ENCODE measurements around the gene TENM3.

TENM3 gene

DNA sequence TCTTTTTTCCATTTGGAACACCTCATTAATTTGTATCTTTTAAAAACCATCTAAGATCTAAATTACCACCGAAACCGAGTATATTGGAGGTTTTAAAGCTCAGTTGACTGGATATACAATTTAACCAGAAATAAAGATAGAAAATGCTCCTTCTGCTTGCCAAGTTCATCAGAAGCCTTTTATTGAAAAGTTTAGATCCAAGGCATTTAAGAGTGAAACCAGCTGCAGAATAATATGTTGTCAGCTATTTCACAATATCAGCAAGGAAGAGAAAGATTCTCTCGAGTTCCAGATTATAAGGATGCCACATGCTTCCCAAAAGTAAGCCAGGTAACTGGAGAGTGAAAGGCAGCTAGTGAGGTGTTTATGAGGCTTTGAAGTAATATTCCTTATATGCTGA lies 456.6 kb downstream of the TENM3 start:
- Histone ChIP-seq H3K36me3 (ENCODE audit: insufficient read depth, low read length) (no peaks in the 10 kb centered on the region), H3K9ac (ENCODE audit: low read depth, low read length) (no peak overlapping the region), H3K9me3 (ENCODE audit: insufficient read depth, low read length, severe bottlenecking) (no peaks in the 10 kb centered on the region), H3K4me2 (ENCODE audit: insufficient read depth, low read length) (no peak overlapping the region), H2AFZ (ENCODE audit: low read depth, low read length) (no peak overlapping the region), H3K27me3 (ENCODE audit: insufficient read depth, low read length, poor library complexity) (no peaks in the 10 kb centered on the region), H3K4me3 (ENCODE audit: low read depth in 1 of 2, low read length in 2 of 2) (no peak overlapping the region), H4K20me1 (ENCODE audit: insufficient read depth, low read length) (no peaks in the 10 kb centered on the region), H3K27ac (ENCODE audit: low read length) (no peak overlapping the region), H3K79me2 (ENCODE audit: insufficient read depth, low read length) (no peaks in the 10 kb centered on the region), H3K4me1 (ENCODE audit: insufficient read depth, low read length) (no peaks in the 10 kb centered on the region)
- DNase-seq (no peak), ATAC-seq (ENCODE audit: insufficient read depth, low read depth) (no peak)
- TF ChIP-seq, protein P1, sequence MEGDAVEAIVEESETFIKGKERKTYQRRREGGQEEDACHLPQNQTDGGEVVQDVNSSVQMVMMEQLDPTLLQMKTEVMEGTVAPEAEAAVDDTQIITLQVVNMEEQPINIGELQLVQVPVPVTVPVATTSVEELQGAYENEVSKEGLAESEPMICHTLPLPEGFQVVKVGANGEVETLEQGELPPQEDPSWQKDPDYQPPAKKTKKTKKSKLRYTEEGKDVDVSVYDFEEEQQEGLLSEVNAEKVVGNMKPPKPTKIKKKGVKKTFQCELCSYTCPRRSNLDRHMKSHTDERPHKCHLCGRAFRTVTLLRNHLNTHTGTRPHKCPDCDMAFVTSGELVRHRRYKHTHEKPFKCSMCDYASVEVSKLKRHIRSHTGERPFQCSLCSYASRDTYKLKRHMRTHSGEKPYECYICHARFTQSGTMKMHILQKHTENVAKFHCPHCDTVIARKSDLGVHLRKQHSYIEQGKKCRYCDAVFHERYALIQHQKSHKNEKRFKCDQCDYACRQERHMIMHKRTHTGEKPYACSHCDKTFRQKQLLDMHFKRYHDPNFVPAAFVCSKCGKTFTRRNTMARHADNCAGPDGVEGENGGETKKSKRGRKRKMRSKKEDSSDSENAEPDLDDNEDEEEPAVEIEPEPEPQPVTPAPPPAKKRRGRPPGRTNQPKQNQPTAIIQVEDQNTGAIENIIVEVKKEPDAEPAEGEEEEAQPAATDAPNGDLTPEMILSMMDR (IDR thresholded peaks at IDR 0.05; ENCODE audit: borderline replicate concordance, extremely low read depth, low read length, poor library complexity, severe bottlenecking), result no peak
- no peak for TF ChIP-seq EZH2 (IDR thresholded peaks at IDR 0.05; ENCODE audit: borderline replicate concordance, low read depth, low read length, severe bottlenecking)

DNA sequence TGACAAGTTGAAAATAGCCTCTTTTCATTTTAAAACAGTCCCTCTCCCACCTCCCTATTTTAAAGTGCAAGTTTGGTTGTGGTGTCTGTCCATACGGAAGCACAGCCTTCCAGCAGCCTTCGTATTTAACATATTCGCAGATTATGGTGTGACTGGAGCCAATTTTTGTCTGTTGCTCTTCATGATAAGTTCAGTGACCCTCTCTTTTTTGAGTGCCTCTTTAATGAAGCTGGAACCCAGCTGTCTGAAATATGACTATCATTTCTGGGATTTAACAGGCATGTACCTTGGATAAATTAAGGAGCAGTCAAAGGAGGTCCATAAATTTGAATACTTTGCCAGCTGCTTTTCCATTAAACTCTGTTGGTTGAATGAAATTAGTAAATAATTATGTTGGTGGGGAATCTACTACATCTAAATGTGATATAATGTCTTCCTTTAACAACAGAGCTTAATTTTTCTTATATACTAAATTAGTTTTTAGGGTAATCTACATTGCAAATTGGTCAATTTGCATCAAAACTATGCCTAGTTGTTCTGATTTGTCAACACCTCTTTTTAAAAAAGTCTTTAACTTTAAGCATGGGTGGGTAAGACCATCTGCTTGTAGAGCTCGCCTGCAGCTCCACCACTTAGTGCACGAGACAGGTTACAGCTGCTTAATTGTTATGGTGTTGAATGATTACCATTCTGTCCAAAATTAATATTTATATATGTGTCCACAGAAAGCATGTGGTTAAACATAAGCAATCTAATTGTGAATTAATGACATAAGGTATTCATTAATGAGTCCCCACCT lies 457.4 kb downstream of the TENM3 start:
- Histone ChIP-seq H3K36me3 (ENCODE audit: insufficient read depth, low read length) (no peaks in the 10 kb centered on the region), H2AFZ (ENCODE audit: low read depth, low read length) (no peak overlapping the region), H3K4me1 (ENCODE audit: insufficient read depth, low read length) (no peaks in the 10 kb centered on the region), H3K9ac (ENCODE audit: low read depth, low read length) (no peak overlapping the region), H3K9me3 (ENCODE audit: insufficient read depth, low read length, severe bottlenecking) (no peaks in the 10 kb centered on the region), H3K27ac (ENCODE audit: low read length) (no peak overlapping the region), H3K27me3 (ENCODE audit: insufficient read depth, low read length, poor library complexity) (no peaks in the 10 kb centered on the region), H3K79me2 (ENCODE audit: insufficient read depth, low read length) (no peaks in the 10 kb centered on the region), H4K20me1 (ENCODE audit: insufficient read depth, low read length) (no peaks in the 10 kb centered on the region), H3K4me2 (ENCODE audit: insufficient read depth, low read length) (no peak overlapping the region), H3K4me3 (ENCODE audit: low read depth in 1 of 2, low read length in 2 of 2) (no peak overlapping the region)
- TF ChIP-seq, protein P1 (IDR thresholded peaks at IDR 0.05; ENCODE audit: borderline replicate concordance, extremely low read depth, low read length, poor library complexity, severe bottlenecking), result no peak
- no peak for TF ChIP-seq EZH2 (IDR thresholded peaks at IDR 0.05; ENCODE audit: borderline replicate concordance, low read depth, low read length, severe bottlenecking)
- DNase-seq (no peak), ATAC-seq (ENCODE audit: insufficient read depth, low read depth) (no peak)

DNA sequence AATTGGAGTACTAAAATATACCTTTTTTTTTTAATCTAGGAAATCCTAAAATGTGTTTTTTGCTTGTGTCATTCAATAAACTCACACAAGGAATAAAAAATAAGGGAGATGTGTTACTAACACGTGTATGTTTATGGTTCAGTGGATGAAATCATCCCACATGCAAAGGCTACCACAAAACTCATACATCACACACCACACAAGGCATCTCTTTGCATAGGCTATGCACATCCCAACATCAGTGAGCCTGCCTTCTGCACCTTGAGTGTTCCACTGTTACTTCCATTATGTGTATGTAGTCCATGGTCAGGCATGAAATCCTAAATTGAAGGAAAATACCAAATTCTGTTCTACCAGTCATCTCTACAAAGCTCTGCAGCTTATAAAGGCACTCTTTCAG lies 460.9 kb downstream of the TENM3 start:
- ATAC-seq (ENCODE audit: insufficient read depth, low read depth) (no peak), DNase-seq (no peak)
- H2AFZ ChIP-seq (ENCODE audit: low read depth, low read length), result no peak overlapping the region
- no peaks in the 10 kb centered on the region for H3K36me3 ChIP-seq (ENCODE audit: insufficient read depth, low read length)
- no peaks in the 10 kb centered on the region for H3K4me1 ChIP-seq (ENCODE audit: insufficient read depth, low read length)
- no peak overlapping the region for H3K27ac ChIP-seq (ENCODE audit: low read length)
- H3K9ac ChIP-seq (ENCODE audit: low read depth, low read length), result no peak overlapping the region
- no peak overlapping the region for H3K4me2 ChIP-seq (ENCODE audit: insufficient read depth, low read length)
- no peaks in the 10 kb centered on the region for H3K9me3 ChIP-seq (ENCODE audit: insufficient read depth, low read length, severe bottlenecking)
- H3K4me3 ChIP-seq (ENCODE audit: low read depth in 1 of 2, low read length in 2 of 2), result no peak overlapping the region
- no peaks in the 10 kb centered on the region for H3K79me2 ChIP-seq (ENCODE audit: insufficient read depth, low read length)
- H4K20me1 ChIP-seq (ENCODE audit: insufficient read depth, low read length), result no peaks in the 10 kb centered on the region
- H3K27me3 ChIP-seq (ENCODE audit: insufficient read depth, low read length, poor library complexity), result no peaks in the 10 kb centered on the region
- TF ChIP-seq, protein P1 (IDR thresholded peaks at IDR 0.05; ENCODE audit: borderline replicate concordance, extremely low read depth, low read length, poor library complexity, severe bottlenecking), result no peak
- no peak for TF ChIP-seq EZH2 (IDR thresholded peaks at IDR 0.05; ENCODE audit: borderline replicate concordance, low read depth, low read length, severe bottlenecking)
